GM13977 (cell line): ENCODE measurements around the gene PLEKHA6.

Source experiments
- DNase-seq: peaks from one replicate; pipeline ENCODE4 v3.0.0; 2012; ENCODE audit warnings: low spot score
- in situ Hi-C: fragments of 300-500 bp; cut with MboI; formaldehyde crosslinking; loops from one replicate; pipeline ENCODE4 v1.12.0; 2022; ENCODE audit warnings: low sequenced_read_pairs, low pct_unique_long_range_greater_than_20kb, mixed read lengths, inconsistent platforms; ENCODE audit not compliant: unreplicated experiment
- TF ChIP-seq, protein P1 (sequence below): IDR thresholded peaks from 2 replicates; pipeline ENCODE4 v1.5.1; 2012; ENCODE audit warnings: mild to moderate bottlenecking, control low read depth; ENCODE audit not compliant: insufficient read depth; ENCODE audit errors: extremely low read depth, missing control alignments

Gene PLEKHA6

GRCh38 chr1:204383163-204383904 is 23.6 kb upstream of the PLEKHA6 start:
- in situ Hi-C loops = loop anchor here (25.0 kb wide), 1 partner anchor 221 kb away; the partner anchor contains the start of genes ETNK2 and REN
- no peak for DNase-seq
- TF ChIP-seq, protein P1, sequence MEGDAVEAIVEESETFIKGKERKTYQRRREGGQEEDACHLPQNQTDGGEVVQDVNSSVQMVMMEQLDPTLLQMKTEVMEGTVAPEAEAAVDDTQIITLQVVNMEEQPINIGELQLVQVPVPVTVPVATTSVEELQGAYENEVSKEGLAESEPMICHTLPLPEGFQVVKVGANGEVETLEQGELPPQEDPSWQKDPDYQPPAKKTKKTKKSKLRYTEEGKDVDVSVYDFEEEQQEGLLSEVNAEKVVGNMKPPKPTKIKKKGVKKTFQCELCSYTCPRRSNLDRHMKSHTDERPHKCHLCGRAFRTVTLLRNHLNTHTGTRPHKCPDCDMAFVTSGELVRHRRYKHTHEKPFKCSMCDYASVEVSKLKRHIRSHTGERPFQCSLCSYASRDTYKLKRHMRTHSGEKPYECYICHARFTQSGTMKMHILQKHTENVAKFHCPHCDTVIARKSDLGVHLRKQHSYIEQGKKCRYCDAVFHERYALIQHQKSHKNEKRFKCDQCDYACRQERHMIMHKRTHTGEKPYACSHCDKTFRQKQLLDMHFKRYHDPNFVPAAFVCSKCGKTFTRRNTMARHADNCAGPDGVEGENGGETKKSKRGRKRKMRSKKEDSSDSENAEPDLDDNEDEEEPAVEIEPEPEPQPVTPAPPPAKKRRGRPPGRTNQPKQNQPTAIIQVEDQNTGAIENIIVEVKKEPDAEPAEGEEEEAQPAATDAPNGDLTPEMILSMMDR = no peak

GRCh38 chr1:204382714-204383083 is 23.0 kb upstream of the PLEKHA6 start:
- DNase-seq = no peak
- TF ChIP-seq, protein P1 = no peak
- in situ Hi-C loops = loop anchor here (25.0 kb wide), 1 partner anchor 220 kb away; the partner anchor contains the start of genes ETNK2 and REN

GRCh38 chr1:204380293-204380831 is 20.6 kb upstream of the PLEKHA6 start:
- in situ Hi-C loops = loop anchor here (25.0 kb wide), 1 partner anchor 218 kb away; the partner anchor contains the start of genes ETNK2 and REN
- no peak for DNase-seq
- TF ChIP-seq, protein P1 = no peak

- DNase-seq = peak; percentile 57
- TF ChIP-seq, protein P1 = no peak
- in situ Hi-C loops = loop anchor here (25.0 kb wide), 1 partner anchor 216 kb away; the partner anchor contains the start of genes ETNK2 and REN
Measured at GRCh38 chr1:204377800-204378668, 18.3 kb upstream of the PLEKHA6 start.

DNA sequence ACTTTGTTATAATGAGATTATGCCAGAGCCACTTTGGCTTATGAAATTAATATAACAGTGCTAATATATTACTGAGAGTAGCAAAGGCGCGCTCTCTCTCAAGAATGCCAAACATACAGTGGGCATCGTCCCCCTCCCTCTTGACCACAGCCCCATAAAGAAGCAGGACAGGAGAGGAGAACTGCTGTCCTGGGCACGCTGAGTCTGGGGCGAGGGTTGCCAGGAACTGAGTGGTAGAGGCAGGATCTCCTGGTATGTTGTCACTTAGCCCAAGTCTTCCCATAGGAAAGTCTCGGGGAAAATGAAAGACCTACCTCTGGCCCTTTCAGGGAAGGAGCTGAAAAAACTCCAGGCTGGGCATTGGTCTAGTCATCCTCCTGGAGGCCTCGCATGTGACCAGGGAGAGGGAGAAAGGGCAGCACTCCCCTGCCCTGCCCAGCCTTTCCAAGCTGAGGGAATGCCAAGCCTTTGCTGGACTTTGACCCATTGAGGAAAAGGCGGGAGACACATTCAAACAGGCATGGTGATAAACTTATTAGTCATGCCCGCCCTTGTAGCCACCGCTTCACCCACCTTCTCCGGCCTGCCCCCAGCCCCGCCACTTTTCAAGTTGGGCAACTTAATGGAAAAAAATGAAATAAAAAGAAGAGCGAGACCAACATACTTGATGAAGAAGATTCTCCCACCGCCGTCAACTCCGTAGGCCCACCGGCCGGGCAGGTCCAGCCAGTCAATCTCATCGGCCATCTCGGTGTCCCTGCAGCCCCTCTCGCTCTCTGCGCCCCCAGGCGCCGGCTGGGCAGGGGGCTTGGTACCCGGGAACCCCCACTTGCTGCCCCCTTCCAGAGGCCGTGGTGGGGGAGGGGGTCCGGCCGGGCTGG is 17.4 kb upstream of the PLEKHA6 start:
- DNase-seq = no peak
- TF ChIP-seq, protein P1 = no peak
- in situ Hi-C loops = loop anchor here (25.0 kb wide), 1 partner anchor 215 kb away; the partner anchor contains the start of genes ETNK2 and REN
